ENCODE data around the gene SMCO4. TPM values are rescaled to one million over a fixed set of nuclear protein-coding genes. Genes with fewer than 3 reads are reported as not detected.
"Not testable (repeated sequence)": the region's sequence is repeated elsewhere in the genome, so short reads cannot be mapped to it uniquely, and the experiment has no call there.

The SMCO4 gene
- total RNA-seq, 4 donors from 2014 or later = 24.8 to 93.0 (median 40.2) TPM

DNA sequence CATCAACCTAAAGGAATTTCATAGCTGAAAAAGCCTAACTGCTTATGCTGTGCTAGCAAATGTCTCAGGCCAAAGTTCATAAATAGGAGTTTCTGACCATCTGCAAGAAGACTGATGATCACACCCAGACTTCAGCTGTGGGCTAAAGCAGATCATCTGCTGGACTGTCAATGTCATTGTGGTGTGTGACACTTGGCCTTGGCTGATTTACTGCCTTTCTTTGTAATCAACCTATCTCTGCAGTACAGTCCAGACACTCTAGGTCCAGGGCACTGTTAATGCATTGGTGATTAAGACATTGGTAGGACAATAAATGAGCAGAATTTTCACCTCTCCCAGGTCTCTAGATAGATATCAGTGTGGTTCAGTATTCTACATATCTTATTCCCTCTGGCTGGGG is 40.3 kb upstream of the SMCO4 start:
- Histone ChIP-seq H3K36me3 (no peaks in the 10 kb centered on the region), H3K27me3 (no peaks in the 10 kb centered on the region), H3K27ac (no peak overlapping the region), H3K4me1 (no peaks in the 10 kb centered on the region), H3K4me3 (no peak overlapping the region), H3K9me3 (no peaks in the 10 kb centered on the region)
- TF ChIP-seq POLR2A (IDR thresholded peaks at IDR 0.05) (no peak), CTCF (IDR thresholded peaks at IDR 0.05) (no peak)
- DNase-seq = no peak

- Histone ChIP-seq H3K27ac (no peak overlapping the region), H3K27me3 (no peaks in the 10 kb centered on the region), H3K9me3 (no peaks in the 10 kb centered on the region), H3K36me3 (no peaks in the 10 kb centered on the region), H3K4me3 (no peak overlapping the region), H3K4me1 (no peaks in the 10 kb centered on the region)
- TF ChIP-seq CTCF (IDR thresholded peaks at IDR 0.05) (no peak), POLR2A (IDR thresholded peaks at IDR 0.05) (no peak)
- no peak for DNase-seq
Measured at GRCh38 chr11:93579187-93579751, 36.1 kb upstream of the SMCO4 start.

- Histone ChIP-seq H3K4me3 (no peak overlapping the region), H3K9me3 (no peaks in the 10 kb centered on the region), H3K36me3 (no peaks in the 10 kb centered on the region), H3K27me3 (no peaks in the 10 kb centered on the region), H3K27ac (no peak overlapping the region), H3K4me1 (no peaks in the 10 kb centered on the region)
- TF ChIP-seq CTCF (IDR thresholded peaks at IDR 0.05) = no peak
- TF ChIP-seq POLR2A (IDR thresholded peaks at IDR 0.05) = no peak
- DNase-seq = no peak
Measured at GRCh38 chr11:93577286-93577685, 34.1 kb upstream of the SMCO4 start.

DNA sequence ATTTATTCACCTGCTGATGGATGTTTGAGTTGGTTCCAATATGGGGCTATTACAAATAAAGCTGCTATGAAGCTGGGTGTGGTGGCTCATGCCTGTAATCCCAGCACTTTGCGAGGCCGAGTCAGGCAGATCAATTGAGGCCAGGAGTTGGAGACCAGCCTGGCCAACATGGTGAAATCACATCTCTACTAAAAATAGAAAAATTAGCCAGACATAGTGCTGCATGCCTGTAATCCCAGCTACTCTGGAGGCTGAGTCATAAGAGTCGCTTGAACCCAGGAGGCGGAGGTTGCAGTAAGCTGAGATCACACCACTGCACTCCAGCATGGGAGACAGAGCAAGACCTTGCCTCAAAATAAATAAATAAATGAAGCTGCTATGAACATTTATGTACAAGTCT is 33.7 kb upstream of the SMCO4 start:
- H3K9me3 ChIP-seq, H3K27me3 ChIP-seq, H3K36me3 ChIP-seq, DNase-seq, H3K4me3 ChIP-seq, H3K27ac ChIP-seq, H3K4me1 ChIP-seq: not testable (repeated sequence)

- no peak overlapping the region for H3K27ac ChIP-seq
- TF ChIP-seq POLR2A (IDR thresholded peaks at IDR 0.05) = no peak
- TF ChIP-seq CTCF (IDR thresholded peaks at IDR 0.05) = no peak
Measured at GRCh38 chr11:93574638-93575220, 31.5 kb upstream of the SMCO4 start.

DNA sequence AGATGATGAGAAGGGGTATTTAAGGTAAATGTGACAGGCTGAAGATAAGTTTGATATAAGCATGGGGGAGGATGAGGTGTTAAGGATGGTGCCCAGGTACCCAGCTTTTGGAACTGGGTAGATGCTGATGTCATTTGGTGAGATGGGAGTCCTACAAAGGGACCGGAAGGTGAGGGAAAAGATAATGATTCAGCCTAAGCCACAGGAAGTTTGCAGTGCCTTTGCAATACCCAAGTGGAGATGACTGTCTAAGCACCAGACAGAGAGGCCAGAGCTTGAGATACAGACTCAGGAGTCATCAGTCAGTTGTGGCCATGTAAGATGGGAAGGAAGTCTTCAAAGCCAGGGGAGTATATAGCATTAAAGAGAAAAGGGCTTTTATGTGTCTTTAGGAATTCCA is 30.0 kb upstream of the SMCO4 start:
- Histone ChIP-seq H3K27me3 (no peaks in the 10 kb centered on the region), H3K4me3 (no peak overlapping the region), H3K27ac (no peak overlapping the region), H3K36me3 (no peaks in the 10 kb centered on the region), H3K4me1 (no peaks in the 10 kb centered on the region), H3K9me3 (peaks cover 0 to 3% (median 0%) of the 10 kb centered on the region in 4 donors)
- no peak for TF ChIP-seq CTCF (IDR thresholded peaks at IDR 0.05)
- DNase-seq = no peak

More at GRCh38 chr11:93574638-93575220, 31.5 kb upstream of the SMCO4 start:
- no peak overlapping the region for H3K4me3 ChIP-seq
- no peaks in the 10 kb centered on the region for H3K4me1 ChIP-seq
- DNase-seq = no peak
- H3K9me3 ChIP-seq = no peaks in the 10 kb centered on the region
- no peaks in the 10 kb centered on the region for H3K36me3 ChIP-seq
- H3K27me3 ChIP-seq = no peaks in the 10 kb centered on the region

All from Peyer's patch (tissue), 4 donors.